ENCODE results near the gene ZNF514.
A peak's percentile ranks its signal among the peaks of the same experiment; 100 is the strongest.
"Not testable (repeated sequence)": the region's sequence is repeated elsewhere in the genome, so short reads cannot be mapped to it uniquely, and the experiment has no call there.

The ZNF514 gene

GRCh38 chr2:95121407-95122196 is 38.0 kb downstream of the ZNF514 start, which contains the start of gene MRPS5:
MRPS5 (minus strand) TSS chr2:95121808; CDS start chr2:95121791, 17 bp downstream.
- DNase-seq = peak; percentile 68

- DNase-seq = no peak
These were observed 38.6 kb downstream of the ZNF514 start for GRCh38 chr2:95121093-95121406.

GRCh38 chr2:95115418-95115817 is 44.2 kb downstream of the ZNF514 start:
- DNase-seq = peak; percentile 61

GRCh38 chr2:95113464-95113863 is 46.2 kb downstream of the ZNF514 start:
- no peak for DNase-seq

GRCh38 chr2:95110395-95110794 is 49.3 kb downstream of the ZNF514 start:
- DNase-seq = no peak

- no peak for DNase-seq
These were observed 50.4 kb downstream of the ZNF514 start for GRCh38 chr2:95109260-95109659.

GRCh38 chr2:95106081-95106480 is 53.6 kb downstream of the ZNF514 start:
- DNase-seq = no peak

- DNase-seq = no peak
These were observed 55.0 kb downstream of the ZNF514 start for GRCh38 chr2:95104606-95105005.

GRCh38 chr2:95099910-95100309 is 59.7 kb downstream of the ZNF514 start:
- DNase-seq = no peak

GRCh38 chr2:95098273-95098672 is 61.4 kb downstream of the ZNF514 start:
- not testable (repeated sequence) for DNase-seq

Data from NCI-H2171 treated with DMSO at 0.1 percent for 48 hours (cell line).